HG03521 (cell line): Measurements from ENCODE around the gene POU3F1.

Source experiments
- ATAC-seq: cut with Tn5 transposase; IDR thresholded peaks from one replicate; pipeline ENCODE4 v1.9.1; 2021; ENCODE audit warnings: mild to moderate bottlenecking, moderate library complexity; ENCODE audit not compliant: unreplicated experiment

POU3F1 gene

DNA sequence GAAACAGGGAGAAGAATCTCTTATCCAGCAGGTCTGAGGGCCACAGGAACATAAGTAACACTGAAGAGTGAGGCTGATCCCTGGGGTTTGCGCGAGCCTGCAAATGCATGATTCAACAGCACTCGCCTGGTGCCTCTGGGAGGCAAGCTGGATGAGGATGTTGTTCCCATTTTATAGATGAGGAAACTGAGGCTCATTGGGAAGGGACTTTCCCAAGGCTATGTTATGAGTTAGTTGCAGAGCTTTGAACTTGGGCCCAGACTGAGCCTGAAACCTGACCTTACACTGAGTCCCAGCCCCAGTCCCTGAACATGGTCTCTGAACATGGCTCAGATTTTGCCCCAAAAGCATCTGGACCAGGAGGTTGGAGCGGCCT, 27.7 kb upstream of the POU3F1 start:
- ATAC-seq = no peak

DNA sequence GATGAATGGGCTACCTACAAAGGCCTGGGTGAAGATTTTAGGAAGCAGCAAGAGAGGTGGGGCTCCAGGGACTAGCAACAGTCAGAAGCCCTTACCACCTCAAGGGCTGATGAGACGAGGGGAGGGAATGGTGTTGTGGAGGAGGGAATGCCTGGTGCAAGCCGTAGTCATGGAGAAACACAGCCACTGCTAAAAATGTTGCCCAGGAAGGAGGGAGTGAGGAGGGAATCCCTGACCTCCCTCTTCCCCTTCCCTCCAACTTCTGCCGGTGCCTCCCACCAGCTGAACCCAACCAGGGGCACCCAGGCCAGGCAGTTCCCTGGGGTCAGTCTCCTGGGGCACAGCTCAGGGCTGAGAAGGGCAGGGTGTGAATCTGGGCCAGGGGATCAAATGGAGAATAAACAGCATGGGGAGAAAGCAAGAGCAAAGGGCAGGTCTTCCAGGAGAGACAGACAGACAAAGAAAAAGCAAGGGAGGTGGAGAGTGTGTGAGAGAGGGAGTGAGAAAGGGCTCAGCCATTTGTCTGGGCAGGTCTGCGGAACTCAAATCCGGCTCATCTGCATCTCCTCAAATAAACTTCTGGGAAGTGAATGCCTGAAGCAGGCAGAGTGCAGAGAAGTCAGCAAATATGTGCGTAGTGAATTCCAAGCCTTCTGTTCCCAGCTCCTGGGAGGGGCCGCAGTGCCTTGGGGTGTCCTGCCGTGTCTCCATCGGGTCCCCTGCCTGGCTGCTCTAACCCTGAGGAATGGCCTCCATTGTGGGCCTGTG, 27.1 kb upstream of the POU3F1 start:
- ATAC-seq = no peak

DNA sequence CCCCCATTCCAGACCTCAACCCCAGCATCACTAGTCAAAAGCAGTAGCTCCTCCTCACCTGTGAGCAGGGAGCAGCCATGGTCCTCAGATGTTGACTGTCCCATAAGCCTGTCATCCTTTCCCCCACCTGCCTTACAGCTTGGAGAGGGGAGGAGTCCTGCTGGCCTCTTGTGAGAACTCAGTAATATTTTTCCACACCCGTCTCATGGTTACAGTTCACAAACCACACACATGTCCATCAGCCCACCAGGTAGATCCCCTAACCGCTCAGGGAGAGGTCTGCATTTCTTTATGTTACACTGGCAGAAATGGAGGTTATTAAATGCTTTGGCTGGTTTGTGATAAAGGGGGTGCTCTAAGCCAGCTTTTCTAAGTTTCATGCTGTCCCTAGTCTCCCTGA, 26.3 kb upstream of the POU3F1 start:
- ATAC-seq = no peak

DNA sequence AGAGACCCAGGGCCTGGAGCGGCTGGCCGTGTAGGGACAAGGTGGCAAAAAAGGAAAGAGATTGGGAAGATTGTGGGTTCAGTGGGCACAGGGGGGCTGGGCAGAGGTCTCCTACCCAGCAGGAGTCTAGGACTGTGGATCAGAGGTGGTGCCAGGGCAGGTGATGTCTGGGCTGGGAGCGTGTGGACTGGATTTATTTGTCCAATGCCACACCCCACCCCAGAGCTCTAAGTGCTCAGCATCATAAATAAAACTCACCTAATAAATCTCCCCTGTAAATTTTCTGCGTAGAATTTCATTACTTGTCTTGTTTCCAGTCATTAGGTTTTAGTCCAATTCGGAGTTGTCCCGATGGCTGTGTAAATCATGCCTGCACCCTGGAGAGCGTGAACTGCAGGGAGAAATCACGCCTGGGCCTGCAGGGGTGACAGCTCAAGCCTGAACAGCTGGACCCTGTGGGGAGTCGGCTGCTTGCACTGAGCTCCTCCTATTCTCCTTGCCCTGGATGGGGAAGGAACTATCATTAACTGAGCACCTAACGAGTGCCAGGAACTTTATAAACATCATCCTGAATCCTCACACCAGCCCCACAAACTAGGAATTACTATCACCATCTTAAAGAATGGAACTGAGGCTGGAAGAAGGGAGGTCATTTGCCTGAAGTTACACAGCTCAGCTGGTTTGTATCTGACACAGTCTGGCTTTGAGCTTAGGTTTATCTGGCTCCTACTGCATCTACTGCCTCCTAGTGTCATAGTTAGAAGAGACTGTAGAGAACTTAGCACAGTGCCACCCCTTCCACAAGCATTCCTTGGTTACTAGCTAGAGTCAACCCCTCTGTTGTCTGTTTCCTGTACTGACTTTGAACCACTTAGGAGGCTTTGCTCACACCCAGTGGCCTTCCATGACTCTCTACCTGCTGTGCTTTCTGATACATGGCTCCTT, 25.0 kb upstream of the POU3F1 start:
- no peak for ATAC-seq

DNA sequence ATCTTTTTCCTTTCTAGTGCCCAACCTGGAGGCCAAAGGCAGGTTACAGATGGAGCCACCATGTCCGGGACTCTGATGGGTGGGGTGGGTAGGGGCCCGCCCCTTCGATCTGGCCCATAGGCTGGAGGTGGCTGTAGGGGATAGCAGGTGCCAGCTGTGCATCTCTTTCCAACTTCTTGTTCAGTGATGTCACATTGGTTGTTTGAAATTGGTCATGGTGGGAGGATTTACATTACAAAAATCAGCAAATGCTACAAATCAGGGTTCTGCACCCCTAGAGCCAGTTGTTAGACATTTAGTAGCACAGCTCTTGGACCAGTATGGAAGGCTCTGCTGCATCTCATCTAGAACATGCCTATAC, 22.4 kb upstream of the POU3F1 start:
- ATAC-seq = no peak

DNA sequence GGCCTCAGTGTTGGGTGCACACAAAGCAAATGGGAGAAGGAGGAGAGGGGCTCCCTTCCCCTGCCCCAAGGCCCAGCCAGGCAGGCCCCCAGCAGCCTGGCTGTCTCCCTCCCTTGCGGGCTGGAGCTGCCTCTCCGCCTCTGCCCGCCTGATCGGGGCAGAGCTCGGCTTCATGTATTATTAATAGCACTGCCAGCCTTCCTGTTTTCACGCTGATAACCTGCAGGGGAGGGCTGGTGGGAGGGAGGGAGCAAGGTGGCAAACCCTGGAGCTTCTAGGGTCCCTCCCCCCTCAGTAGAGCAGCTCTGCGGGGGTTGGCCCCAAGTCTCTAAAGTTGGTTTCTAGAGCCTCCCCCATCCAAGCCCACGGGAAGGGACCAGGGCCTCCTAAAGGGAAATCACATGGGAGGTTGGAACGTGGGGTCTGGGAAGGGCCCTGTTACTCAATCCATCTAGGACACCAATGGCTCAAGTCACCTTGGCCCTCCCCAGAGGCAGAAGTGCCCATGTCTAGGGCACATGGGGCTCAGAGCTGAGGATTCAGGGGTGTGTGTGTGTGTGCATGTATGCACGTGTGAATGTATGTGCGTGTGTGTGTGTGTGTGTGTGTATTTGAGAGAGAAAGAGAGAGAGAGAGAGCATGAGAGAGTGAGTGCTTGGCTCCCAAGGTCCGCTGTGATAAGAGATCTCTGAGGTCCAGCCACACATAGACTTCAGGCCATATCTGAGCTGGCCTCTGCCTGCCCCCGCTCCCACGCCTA, 21.8 kb upstream of the POU3F1 start:
- ATAC-seq = no peak

DNA sequence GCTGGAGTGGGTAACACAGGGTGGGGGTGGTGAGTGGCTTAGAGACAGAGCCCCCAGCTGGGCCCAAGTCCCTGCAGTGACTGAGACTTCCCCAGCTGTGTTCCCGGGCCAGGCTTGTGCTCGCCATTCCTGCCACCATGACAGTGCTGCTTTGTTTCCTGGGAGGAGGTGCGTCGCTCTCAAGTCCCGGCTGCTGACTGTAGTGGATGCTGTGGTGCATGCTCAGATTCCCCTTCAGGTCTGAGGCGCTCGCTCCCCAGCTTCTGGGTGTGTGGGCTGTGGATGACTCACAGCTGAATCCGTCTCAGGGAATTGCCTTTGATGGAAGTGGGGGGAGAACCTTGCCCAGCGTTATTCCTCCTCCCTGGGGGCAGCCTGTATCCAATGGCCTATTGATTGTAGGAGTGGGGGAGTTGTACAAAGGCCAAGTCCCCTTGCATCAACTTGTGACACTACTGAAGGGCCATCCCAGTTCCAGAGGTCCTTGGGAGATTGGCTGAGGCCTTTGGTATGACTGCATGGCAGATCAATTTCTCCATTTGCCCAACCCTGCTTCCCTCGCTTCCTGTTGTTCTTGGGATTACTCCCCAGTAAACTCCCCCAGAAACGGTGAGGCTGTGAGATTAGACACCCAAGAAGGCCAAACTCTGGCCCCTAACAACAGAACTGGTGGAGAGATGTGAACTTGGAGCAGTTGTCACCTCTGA, 17.8 kb upstream of the POU3F1 start:
- no peak for ATAC-seq

DNA sequence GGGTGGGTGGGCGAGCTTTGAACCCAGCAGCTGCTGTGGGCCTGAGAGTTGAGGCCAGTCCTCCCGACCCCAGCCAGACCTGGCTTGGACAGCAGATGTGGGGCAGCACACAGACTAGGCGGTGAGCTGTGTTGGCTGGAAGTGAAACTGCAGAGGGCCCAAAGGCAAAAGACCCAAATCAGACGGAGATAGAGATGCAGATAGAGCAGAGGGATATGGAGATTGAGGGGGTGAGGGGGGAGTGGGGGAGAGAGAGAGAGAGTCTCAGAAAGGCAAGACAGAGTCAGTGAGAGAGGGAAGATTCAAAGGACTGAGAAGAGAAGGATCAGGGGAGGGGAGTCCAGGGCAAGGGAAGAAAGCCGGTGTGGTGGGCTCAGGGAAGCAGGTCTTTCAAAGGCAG, 17.0 kb upstream of the POU3F1 start:
- ATAC-seq = no peak

DNA sequence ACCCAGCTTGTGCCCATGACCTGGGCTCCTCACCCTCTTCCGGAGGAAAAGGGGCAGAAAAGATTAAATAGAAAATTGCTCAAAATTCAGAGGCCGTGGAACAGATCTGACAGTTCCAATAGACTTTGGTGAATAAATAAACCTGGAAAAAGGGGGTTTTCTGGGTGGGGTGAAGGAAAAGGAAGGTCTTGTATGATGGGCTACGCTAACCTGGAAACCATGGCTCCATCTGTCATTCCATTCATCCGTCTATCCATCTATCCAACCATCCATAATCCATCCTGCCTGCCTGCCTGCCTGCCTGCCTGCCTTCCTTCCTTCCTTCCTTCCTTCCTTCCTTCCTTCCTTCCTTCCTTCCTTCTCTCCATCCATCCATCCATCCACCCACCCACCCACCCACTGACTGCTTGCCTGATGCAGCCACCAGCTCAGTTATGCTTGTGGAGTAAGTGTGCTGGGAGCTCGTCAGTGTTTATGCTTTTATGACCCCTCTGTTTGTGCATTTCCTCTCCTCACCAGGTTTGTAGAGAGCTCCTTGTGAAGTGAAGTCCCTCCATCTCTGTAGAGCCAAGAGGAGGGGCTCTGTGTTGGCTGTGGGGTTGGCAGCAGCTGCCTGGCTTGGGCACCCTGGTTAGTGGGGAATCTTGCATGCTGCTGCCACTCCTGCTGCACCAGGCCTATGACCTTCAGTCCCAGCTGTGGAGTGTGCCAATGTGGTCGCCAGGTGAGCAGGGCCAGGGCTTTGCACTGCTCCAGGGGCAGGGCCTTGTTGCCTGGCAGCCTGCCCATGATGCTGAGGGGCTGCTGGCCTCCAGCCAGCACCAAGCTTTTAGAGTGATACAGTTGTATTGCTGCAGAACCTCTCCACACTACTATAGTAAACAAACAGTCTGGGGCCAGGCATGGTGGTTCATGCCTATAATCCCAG, 16.0 kb upstream of the POU3F1 start:
- ATAC-seq = no peak

DNA sequence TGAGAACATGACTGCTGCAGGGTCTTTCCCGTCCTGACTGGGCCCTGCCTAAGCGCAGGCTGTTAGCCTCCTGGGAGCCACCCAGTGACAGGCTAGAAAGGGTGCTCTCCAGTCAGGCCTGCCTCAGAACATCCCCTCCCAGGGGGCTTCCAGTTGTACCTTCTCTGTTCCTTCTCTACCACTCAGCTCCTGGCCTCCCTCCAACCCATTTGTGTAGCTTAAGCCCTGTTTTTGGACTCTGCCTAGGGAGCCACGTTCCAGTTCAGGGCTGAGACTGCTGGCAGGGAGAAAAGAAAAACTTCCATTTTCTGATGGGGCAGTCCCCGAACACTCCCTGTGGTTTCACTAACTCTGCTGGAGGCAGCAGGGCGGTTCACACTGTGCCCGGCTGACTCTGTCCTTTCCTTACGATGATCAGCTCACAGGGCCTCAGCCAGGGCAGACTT, 15.3 kb upstream of the POU3F1 start:
- no peak for ATAC-seq

DNA sequence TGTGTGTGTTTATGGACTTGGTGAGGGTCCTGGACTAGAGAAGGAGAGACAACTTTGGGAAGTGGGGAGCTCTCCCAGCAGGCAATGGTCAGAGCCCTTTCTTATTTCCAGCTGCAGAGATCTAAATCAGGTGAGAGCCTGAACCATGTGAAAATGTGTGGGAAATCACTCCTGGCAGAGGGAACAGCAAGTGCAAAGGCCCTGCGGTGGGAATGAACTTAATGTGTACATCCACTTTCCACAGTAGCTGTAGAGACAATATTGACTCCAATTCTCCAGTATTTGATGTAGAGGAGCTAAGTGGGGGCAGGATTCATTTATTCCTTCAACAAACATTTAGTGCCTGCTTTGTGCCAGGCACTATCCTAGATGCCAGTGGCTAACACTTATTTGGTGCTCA, 14.7 kb upstream of the POU3F1 start:
- no peak for ATAC-seq

DNA sequence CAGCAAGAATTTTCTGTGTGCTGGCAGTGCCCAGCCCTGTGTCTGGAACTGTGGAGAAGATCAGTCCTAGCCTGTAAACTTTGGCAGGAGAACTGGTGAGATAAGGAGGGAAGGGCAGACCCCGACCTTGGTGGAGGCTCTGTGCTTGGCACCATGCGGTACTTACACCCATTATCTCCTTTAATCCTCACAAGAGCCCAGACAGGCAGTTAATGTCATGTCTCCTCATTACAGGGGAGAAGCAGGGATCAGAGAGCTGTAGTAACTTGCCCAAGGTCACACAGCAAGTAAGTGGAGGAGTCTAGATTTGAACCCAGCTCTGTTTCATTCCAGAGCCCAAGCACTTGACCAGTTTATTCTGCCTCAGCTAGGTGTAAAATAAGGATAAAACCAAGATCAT, 13.9 kb upstream of the POU3F1 start:
- no peak for ATAC-seq

DNA sequence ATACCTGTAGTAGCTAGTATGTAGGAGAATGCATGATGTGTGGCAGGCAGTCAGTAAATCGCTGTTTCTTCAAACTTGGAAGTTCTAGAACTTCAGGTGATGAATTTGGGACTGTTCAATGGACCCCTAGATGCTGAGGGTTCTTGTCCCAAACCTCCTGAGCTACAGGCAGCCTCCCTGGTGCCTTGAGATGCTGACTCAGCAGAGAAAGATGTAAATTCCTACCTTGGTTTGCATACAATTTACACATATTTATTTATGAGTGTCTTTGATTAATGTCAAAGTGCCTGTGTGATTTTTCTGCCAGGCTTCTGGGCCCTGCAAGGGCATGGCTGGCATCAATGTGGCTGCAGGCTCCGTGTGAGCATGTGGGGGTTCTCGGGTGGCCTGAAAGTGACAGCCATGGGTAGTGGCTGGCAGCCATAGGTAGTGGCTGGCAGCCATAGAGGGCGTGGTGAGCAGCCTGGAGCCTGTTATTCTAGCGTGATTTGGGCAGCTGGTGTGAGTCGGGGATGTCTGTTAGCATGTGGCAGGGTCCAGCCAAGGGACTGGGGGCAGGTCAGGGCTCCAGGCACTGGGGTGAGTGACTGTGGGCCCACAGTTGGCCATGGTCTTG, 13.2 kb upstream of the POU3F1 start:
- ATAC-seq = no peak

DNA sequence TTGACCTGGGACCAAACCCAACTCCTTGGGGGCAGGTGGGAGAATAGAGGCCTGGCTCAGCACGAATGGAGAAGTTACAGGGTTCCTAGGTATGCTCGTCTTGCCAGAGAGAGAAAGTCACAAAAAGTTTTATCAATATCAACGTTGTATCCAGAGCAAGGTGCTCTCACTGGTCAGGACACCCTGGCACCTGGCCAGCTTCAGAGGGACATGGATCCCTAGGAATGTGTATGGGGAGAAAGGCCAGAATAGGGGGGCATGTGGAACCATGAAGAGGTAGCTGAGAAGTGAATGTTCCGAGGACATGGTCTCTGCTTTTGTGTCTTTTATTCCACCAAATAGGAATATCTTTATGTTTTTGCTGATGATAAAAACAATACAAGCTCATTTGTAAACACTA, 9.4 kb upstream of the POU3F1 start:
- ATAC-seq = no peak

DNA sequence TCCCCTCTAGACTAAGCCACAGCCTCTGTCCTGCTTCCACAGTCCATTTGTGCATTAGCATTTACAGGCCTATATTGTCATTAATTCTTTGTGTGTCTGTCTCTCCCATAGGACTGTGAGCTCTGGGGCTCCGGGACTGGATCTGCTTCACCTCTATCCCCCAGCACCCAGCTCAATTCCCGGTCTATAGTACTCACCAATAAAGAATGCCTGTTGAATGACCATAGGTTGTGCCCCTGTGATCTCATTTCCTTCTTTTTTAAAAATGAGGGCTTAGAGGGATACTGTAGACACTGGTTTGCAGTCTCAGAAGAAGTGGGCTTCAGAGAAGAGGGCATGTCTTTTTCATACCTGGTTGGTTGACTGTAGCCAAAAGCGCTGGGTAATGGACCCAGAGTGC, 8.8 kb upstream of the POU3F1 start:
- no peak for ATAC-seq

DNA sequence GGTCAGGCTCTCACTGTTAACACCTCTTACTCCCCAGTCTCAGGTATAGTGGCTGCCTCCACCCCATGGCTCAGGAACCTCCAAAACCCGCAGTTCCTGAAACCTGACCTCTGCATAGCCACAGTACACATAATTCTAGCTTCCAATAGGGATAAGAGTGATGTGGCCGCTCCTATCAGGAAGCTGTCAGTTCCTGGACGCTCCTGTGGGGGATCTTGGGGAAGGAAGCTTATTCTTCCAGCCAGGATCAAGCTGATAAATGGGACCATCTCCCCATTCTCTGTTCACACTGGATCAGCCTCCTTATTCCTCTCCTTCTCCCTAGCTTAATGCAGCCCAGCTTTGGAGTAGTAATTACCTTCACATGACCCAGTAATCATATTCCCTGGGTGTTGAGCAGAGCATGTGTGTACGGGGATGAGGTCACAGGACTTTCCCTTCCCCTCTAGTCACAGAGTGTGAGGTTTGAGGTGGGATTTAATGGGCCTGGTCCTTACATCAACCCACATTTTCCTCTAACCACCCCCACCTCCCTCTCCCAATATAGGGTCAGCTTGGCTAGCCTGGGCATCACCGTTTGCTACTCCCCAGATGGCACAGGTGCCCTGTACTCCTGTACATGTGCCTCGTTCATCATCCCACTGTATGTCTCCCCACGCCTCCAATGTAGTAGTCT, 7.0 kb upstream of the POU3F1 start:
- ATAC-seq = no peak

DNA sequence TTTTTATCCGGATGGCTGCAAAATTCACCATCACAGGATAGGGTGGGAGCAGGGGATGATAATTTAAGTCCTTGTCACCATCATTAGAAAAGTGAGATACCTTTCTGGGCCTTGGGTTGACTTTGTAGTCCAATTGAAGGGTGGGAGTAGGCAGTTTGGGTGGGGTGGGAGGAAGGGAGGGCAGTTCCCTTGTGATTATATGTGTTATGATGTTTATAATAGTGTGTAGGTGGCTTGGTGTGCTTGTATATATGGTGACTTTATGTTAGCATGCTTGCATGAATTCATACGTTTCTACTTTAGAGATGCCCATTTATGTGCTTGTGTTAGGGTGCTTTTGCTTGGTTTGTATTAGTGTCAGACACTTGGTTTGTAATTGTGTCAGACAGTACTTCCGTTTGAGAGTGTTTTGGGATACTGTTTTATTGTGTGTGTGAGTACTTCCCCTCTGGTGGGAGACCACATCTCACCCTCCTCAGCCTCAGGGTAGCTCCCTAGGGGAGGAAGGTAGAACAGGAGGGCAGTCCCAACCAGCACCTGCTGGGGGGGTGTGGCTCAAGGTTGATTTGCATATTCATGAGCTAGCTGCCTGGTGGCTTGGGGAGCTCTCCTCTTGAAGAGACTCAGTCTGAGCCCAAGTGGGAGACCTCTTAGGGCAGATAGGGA, 6.3 kb upstream of the POU3F1 start:
- ATAC-seq = no peak

DNA sequence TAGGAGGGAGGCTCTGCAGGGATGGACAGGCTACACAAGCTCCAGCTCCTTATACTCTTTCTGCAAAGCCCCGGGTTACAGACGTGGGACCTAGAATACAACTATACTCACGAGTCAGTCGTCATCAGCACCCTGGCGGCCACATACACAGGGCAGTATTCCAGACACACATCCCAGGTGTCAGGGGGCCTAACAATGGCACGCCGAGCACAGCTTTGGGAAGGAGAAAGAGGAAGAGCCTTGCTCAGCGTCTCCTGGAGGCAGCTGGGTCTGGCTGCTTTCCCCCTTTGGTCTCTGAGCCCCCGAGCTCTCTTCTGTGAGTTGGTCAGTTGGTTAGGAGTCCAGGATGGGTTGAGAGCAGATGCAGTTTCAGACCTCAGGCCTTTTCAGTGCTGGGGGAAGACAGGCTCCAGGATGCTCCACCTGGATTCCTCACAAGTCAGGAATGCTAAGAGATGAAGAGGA, 4.5 kb upstream of the POU3F1 start:
- no peak for ATAC-seq
